WI38 (cell line): Measurements from ENCODE around the gene UBE3B.

ENCODE experiments used
- H3K4me3 ChIP-seq: 2 replicates; pipeline ENCODE4 v1.5.1; 2011; ENCODE audit warnings: low read depth, mild to moderate bottlenecking, control low read depth, low read length
- CTCF ChIP-seq: IDR thresholded peaks from 2 replicates; pipeline ENCODE4 v1.5.1; 2012; ENCODE audit warnings: low read depth, mild to moderate bottlenecking, control low read depth, low read length

The UBE3B gene

GRCh38 chr12:109475993-109476806, 1.2 kb upstream of the UBE3B start:
- peak overlapping the region; percentile 99 for H3K4me3 ChIP-seq
- TF ChIP-seq CTCF: no peak

DNA sequence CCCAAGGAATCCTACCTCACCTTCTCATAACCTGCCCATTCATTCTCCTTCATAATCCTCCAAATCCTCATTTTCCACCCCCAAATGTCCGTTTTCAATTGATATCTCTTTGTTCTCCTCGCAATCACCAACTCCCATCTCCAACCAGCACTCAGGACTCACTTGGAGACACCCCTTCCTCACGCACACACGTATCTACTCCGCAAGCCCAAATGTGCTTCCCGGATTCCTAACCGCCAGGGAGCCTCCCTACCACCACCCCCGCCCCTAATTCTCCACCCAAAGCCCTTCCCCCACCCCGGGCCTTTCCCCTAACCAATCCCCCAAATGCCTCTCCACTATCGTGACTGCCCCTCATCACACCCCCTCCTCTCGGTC, 638 bp upstream of the UBE3B start:
- no peak for TF ChIP-seq CTCF
- H3K4me3 ChIP-seq: peak overlapping the region; percentile 99

DNA sequence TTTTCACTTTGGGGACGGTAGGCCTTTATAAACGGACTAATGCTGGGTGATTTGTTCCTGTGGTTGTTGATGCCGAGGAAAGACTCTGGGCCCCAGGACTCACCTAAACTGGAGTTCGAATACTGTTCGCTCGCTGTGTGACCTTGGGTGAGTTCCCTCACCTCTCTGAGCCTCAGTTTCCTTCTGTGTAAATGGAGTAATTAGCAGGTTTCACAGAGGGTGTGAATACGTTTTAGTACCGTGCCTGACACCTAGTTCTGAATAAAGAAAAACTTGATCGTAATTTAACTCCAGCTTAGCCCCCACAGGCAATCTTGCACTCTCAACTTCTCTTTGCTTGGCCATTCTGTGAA, 505 bp downstream of the UBE3B start:
- no peak for TF ChIP-seq CTCF
- peak overlapping the region; percentile 99 for H3K4me3 ChIP-seq

DNA sequence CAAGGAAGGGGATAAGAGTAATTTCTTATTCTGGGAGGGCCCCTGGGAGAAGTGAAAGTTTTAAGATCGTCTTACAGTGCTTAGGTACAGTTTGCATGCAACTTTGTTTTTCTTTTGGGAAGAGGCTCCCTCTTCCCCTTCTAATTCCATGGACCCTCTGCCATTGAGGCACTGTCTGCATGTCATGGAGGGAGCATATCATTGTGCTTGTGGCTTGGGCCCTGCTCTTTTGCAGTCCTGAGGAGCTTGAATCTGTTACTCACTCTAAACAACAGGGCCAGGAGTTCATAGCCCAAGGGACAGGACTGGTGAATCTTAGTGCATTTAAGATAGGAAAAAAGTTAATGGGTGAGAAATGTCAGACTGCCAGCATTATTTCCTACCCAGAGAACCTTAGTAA, 2.3 kb downstream of the UBE3B start:
- no peak for TF ChIP-seq CTCF
- no peak overlapping the region for H3K4me3 ChIP-seq

DNA sequence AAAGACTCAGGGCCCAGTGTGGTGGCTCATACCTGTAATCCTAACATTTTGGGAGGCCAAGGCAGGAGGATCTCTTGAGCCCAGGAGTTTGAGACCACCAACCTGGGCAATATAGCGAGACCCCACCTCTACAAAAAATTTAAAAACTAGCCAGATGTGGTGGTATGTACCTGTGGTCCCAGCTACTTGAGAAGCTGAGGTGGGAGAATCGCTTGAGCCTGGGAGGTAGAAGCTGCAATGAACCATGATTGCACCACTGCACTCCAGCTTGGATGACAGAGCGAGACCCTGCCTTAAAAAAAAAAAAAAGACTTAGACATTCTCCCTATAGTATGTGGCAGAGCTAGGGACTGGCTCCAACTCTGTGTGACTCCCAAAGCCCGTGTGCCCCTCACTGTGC, 2.9 kb downstream of the UBE3B start:
- H3K4me3 ChIP-seq: no peak overlapping the region
- no peak for TF ChIP-seq CTCF

GRCh38 chr12:109481863-109482262, 4.4 kb downstream of the UBE3B start:
- TF ChIP-seq CTCF: no peak

GRCh38 chr12:109482491-109482890, 5.1 kb downstream of the UBE3B start:
- TF ChIP-seq CTCF: no peak
- H3K4me3 ChIP-seq: no peak overlapping the region

More at GRCh38 chr12:109481863-109482262, 4.4 kb downstream of the UBE3B start:
- H3K4me3 ChIP-seq: no peak overlapping the region
